GM12873 (cell line): ENCODE measurements around the gene EIF4G3.

Experiments used
- CTCF ChIP-seq: IDR thresholded peaks from 2 replicates; pipeline ENCODE4 v1.5.1; 2012; ENCODE audit warnings: low read depth, mild to moderate bottlenecking, moderate library complexity, low read length, control low read depth; ENCODE audit not compliant: insufficient read depth; ENCODE audit errors: missing control alignments

EIF4G3 gene

GRCh38 chr1:20793236-20793635 is 383.5 kb downstream of the EIF4G3 start:
- TF ChIP-seq CTCF, result no peak

GRCh38 chr1:20792196-20792595 is 384.5 kb downstream of the EIF4G3 start:
- no peak for TF ChIP-seq CTCF

- no peak for TF ChIP-seq CTCF
Measured at GRCh38 chr1:20790785-20791184, 385.9 kb downstream of the EIF4G3 start.

- TF ChIP-seq CTCF, result no peak
Measured at GRCh38 chr1:20787840-20788795, 388.6 kb downstream of the EIF4G3 start.

- no peak for TF ChIP-seq CTCF
Measured at GRCh38 chr1:20787029-20787839, 389.5 kb downstream of the EIF4G3 start, which contains the start of gene HP1BP3. TSS of gene HP1BP3 (minus strand) at chr1:20787307. CDS start at chr1:20780440, 6,867 bp downstream.

- no peak for TF ChIP-seq CTCF
Measured at GRCh38 chr1:20786253-20787028, 390.3 kb downstream of the EIF4G3 start.
